MM.1S (cell line): Measurements from ENCODE around the gene ZNF438.

ENCODE experiments used
- DNase-seq: peaks from one replicate; pipeline ENCODE4 v3.0.0-alpha.2; 2015
- H2AFZ ChIP-seq: fragments of 300-600 bp; sonication (generic); 2 replicates; pipeline ENCODE4 v1.6.0; 2016; ENCODE audit warnings: antibody characterized with exemption, low read length
- H3F3A ChIP-seq: fragments of 300-600 bp; sonication (generic); 2 replicates; pipeline ENCODE4 v1.6.1; 2016; ENCODE audit warnings: mild to moderate bottlenecking, antibody characterized with exemption, low read length, moderate library complexity, mixed read lengths; ENCODE audit not compliant: insufficient read depth
- H3K27ac ChIP-seq: fragments of 300-600 bp; sonication (generic); 2 replicates; pipeline ENCODE4 v1.5.1; 2016; ENCODE audit warnings: mild to moderate bottlenecking, low read length
- H3K27me3 ChIP-seq: fragments of 300-600 bp; sonication (generic); replicated peaks from 2 replicates; pipeline ENCODE4 v1.6.0; 2016; ENCODE audit warnings: low read length; ENCODE audit not compliant: insufficient read depth
- H3K36me3 ChIP-seq: fragments of 300-600 bp; sonication (generic); replicated peaks from 2 replicates; pipeline ENCODE4 v1.6.1; 2016; ENCODE audit warnings: mild to moderate bottlenecking, low read length, mixed read lengths; ENCODE audit not compliant: insufficient read depth
- H3K4me1 ChIP-seq: fragments of 300-600 bp; sonication (generic); 2 replicates; pipeline ENCODE4 v1.6.1; 2016; ENCODE audit warnings: low read length, mixed read lengths
- H3K4me2 ChIP-seq: fragments of 300-600 bp; sonication (generic); 2 replicates; pipeline ENCODE4 v1.6.0; 2016; ENCODE audit warnings: low read depth, low read length
- H3K4me3 ChIP-seq: fragments of 300-600 bp; sonication (generic); 2 replicates; pipeline ENCODE4 v1.5.1; 2016; ENCODE audit warnings: low read length, mixed read lengths
- H3K79me2 ChIP-seq: fragments of 300-600 bp; sonication (generic); 2 replicates; pipeline ENCODE4 v1.6.1; 2016; ENCODE audit warnings: mixed run types, low read length, mixed read lengths
- H3K9ac ChIP-seq: fragments of 300-600 bp; sonication (generic); 2 replicates; pipeline ENCODE4 v1.6.1; 2016; ENCODE audit warnings: low read length, mixed read lengths
- H3K9me2 ChIP-seq: fragments of 300-600 bp; sonication (generic); replicated peaks from 2 replicates; pipeline ENCODE4 v1.6.1; 2016; ENCODE audit warnings: mild to moderate bottlenecking, low read length, mixed read lengths; ENCODE audit not compliant: insufficient read depth
- H3K9me3 ChIP-seq: fragments of 300-600 bp; sonication (generic); replicated peaks from 2 replicates; pipeline ENCODE4 v1.6.1; 2016; ENCODE audit warnings: mild to moderate bottlenecking, low read length, mixed read lengths; ENCODE audit not compliant: insufficient read depth
- H4K20me1 ChIP-seq: fragments of 300-600 bp; sonication (generic); 2 replicates; pipeline ENCODE4 v1.6.1; 2016; ENCODE audit warnings: mild to moderate bottlenecking, low read length, moderate library complexity, mixed read lengths; ENCODE audit not compliant: insufficient read depth
- EZH2 ChIP-seq: fragments of 300-600 bp; sonication (generic); optimal IDR thresholded peaks from 2 replicates; pipeline ENCODE3; 2017; ENCODE audit warnings: low read depth, mild to moderate bottlenecking, antibody characterized with exemption, low read length, mixed read lengths
- EZH2phosphoT487 ChIP-seq: fragments of 300-600 bp; sonication (generic); IDR thresholded peaks from 2 replicates; pipeline ENCODE4 v1.6.1; 2018; ENCODE audit warnings: antibody characterized with exemption, low read length
- TF ChIP-seq, protein P1 (sequence below): fragments of 300-600 bp; sonication (generic); IDR thresholded peaks from 2 replicates; pipeline ENCODE4 v1.5.1; 2016; ENCODE audit warnings: antibody characterized with exemption, low read length, mixed read lengths

ZNF438 gene

DNA sequence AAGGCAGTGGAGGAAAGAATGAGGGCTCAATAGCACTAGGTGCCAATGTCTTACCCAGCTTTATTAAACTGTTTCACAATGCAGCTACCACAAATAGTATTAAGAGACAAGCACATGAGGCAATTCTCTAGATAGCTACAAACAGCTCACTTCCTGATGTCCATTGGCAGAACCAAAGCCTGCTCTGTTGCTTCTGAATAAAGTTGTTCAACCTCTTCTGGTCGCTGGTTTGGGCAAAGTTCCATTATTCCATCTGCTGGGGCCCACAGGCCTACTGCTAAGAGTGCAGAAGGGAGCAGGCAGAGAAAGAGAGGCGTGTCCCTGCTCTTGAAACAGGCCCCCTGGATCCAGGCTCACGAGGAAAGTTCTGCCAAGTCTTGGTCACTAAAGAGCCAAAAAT, 173.9 kb downstream of the ZNF438 start:
- H4K20me1 ChIP-seq: no peaks in the 10 kb centered on the region
- H3K9me3 ChIP-seq: no peaks in the 10 kb centered on the region
- no peaks in the 10 kb centered on the region for H3K4me1 ChIP-seq
- no peaks in the 10 kb centered on the region for H3K27me3 ChIP-seq
- no peaks in the 10 kb centered on the region for H3K79me2 ChIP-seq
- H3K27ac ChIP-seq: no peak overlapping the region
- H3K4me2 ChIP-seq: no peak overlapping the region
- TF ChIP-seq EZH2: no peak
- TF ChIP-seq, protein P1, sequence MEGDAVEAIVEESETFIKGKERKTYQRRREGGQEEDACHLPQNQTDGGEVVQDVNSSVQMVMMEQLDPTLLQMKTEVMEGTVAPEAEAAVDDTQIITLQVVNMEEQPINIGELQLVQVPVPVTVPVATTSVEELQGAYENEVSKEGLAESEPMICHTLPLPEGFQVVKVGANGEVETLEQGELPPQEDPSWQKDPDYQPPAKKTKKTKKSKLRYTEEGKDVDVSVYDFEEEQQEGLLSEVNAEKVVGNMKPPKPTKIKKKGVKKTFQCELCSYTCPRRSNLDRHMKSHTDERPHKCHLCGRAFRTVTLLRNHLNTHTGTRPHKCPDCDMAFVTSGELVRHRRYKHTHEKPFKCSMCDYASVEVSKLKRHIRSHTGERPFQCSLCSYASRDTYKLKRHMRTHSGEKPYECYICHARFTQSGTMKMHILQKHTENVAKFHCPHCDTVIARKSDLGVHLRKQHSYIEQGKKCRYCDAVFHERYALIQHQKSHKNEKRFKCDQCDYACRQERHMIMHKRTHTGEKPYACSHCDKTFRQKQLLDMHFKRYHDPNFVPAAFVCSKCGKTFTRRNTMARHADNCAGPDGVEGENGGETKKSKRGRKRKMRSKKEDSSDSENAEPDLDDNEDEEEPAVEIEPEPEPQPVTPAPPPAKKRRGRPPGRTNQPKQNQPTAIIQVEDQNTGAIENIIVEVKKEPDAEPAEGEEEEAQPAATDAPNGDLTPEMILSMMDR: no peak
- no peak for TF ChIP-seq EZH2phosphoT487
- no peaks in the 10 kb centered on the region for H3F3A ChIP-seq
- no peak overlapping the region for H2AFZ ChIP-seq
- no peak overlapping the region for H3K9ac ChIP-seq
- H3K36me3 ChIP-seq: no peaks in the 10 kb centered on the region
- DNase-seq: no peak
- H3K4me3 ChIP-seq: no peak overlapping the region
- H3K9me2 ChIP-seq: no peaks in the 10 kb centered on the region

DNA sequence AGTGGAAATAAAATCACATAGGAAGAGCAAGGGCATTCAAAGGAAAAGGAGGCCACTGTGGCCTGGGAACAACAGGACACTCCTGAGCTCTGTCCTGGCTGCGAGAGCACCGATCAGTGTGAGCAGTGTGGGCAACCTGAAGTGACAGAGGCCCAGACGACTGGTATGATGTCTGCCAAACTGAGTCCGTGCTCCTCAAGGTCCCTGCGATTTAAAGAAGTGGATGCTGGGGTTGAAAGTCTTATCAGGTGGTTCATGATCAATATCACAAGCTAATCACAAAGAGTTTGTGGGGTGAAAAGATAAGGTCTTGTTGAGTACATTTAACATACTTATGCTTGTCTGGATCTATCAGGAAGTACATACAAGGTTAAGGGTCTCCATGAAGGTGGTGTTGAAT, 176.5 kb downstream of the ZNF438 start:
- DNase-seq: no peak
- Histone ChIP-seq H3K9me3 (no peaks in the 10 kb centered on the region), H3F3A (no peaks in the 10 kb centered on the region), H3K4me1 (no peaks in the 10 kb centered on the region), H3K4me3 (no peak overlapping the region), H3K36me3 (no peaks in the 10 kb centered on the region), H3K79me2 (no peaks in the 10 kb centered on the region), H3K27me3 (no peaks in the 10 kb centered on the region), H4K20me1 (no peaks in the 10 kb centered on the region), H3K27ac (no peak overlapping the region), H3K9ac (no peak overlapping the region), H3K9me2 (no peaks in the 10 kb centered on the region), H2AFZ (no peak overlapping the region), H3K4me2 (no peak overlapping the region)
- TF ChIP-seq EZH2 (no peak), EZH2phosphoT487 (no peak)
- TF ChIP-seq, protein P1: no peak

DNA sequence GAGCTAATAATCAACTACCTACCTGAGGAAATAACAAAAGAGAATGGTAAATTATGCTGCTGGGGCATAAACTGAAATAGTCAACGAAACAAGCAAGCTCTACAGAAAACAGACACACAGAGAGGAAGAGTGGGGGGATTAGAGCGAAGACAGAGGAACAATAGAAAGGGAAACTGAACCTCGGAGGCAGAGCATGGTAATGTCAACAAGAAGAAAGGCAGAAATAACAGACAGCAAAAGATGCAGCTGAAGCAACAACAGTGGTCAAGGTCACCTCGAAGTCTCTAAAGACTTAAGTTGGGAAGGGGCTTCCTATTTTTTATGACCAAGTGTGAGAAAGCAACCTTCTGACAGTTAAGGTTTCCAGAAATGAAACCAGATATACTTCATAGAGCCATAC, 177.0 kb downstream of the ZNF438 start:
- Histone ChIP-seq H2AFZ (no peak overlapping the region), H3F3A (no peaks in the 10 kb centered on the region), H3K9ac (no peak overlapping the region), H4K20me1 (no peaks in the 10 kb centered on the region), H3K4me3 (no peak overlapping the region), H3K9me3 (no peaks in the 10 kb centered on the region), H3K27me3 (no peaks in the 10 kb centered on the region), H3K4me2 (peak overlapping the region; percentile 45; the same call in 1 of the 2 replicates), H3K36me3 (no peaks in the 10 kb centered on the region), H3K27ac (no peak overlapping the region), H3K9me2 (no peaks in the 10 kb centered on the region), H3K79me2 (no peaks in the 10 kb centered on the region), H3K4me1 (no peaks in the 10 kb centered on the region)
- TF ChIP-seq EZH2phosphoT487: no peak
- TF ChIP-seq, protein P1: no peak
- no peak for TF ChIP-seq EZH2
- DNase-seq: peak; percentile 54
